T-helper 2 cell (primary cell): ENCODE results near the gene CTRL.
A peak's percentile ranks its signal among the peaks of the same experiment; 100 is the strongest.

Experiments
- DNase-seq, 5 experiments: peaks; one replicate each; pipeline versions ENCODE4 v3.0.0 to v3.0.0-alpha.2; 2012 to 2022

Gene CTRL

DNA sequence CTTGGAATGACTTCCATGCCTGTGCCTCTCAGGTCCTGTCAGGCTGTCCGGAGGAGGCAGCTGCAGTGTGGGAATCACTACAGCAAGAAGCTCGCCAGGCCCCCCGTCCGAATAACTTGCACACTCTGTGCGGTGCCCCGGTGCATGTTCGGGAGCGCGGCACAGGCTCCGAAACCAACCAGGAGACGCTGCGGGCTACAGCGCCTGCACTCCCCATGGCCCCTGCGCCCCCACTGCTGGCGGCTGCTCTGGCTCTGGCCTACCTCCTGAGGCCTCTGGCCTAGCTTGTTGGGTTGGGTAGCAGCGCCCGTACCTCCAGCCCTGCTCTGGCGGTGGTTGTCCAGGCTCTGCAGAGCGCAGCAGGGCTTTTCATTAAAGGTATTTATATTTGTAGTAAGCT lies 45.7 kb downstream of the CTRL start:
- no peak for DNase-seq

DNA sequence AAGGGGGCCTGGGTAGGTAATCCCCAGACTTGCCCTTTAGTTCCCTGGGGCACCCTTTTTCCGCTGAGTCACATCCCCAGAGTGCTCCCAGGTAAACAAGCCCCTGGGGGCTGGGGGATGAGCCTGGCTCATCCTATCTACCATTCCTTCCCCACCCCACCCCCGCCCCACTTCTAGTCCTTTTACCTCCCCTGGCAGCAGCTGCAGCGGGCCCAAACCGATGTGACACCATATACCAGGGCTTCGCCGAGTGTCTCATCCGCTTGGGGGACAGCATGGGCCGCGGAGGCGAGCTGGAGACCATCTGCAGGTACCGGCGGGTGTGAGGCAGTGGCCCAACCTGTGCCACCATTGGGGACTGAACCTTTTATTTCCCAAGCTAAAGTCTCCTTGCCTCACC lies 46.1 kb downstream of the CTRL start:
- DNase-seq: no peak

DNA sequence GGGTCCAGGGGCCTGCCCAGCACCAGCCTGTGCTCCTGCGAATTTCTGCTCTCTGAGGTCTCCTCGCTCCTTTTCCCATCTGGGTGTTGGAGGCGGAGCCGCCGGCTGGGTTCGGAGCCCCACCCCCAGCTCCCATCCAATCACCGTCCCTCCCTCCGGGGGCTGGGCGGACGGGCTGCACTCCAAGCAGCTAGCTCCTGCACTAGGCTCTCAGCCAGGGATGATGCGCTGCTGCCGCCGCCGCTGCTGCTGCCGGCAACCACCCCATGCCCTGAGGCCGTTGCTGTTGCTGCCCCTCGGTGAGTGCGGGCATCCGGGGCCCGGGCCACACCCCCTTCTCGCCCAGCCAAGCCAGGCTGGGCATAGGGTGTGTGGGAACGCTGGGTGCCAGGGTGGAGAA lies 47.0 kb downstream of the CTRL start, which contains the start of gene NRN1L:
NRN1L (plus strand) TSS at position 202 of the 400 bp plus-strand sequence; CDS start at position 221, 19 bp downstream.
- no peak for DNase-seq

DNA sequence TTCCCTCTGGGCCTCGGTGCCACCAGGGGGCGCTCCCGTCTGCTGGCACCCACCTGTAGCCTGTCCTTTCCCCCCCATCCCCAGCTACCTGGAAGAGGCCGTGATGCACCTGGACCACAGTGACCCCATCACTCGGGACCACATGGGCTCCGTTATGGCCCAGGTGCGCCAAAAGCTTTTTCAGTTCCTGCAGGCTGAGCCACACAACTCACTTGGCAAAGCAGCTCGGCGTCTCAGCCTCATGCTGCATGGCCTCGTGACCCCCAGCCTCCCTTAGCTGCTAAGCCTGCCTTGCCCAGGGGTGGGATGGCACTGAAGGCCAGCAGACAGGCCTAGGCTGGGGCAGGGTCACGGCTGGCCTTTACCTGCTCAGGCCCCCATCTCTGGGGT lies 47.8 kb downstream of the CTRL start:
- DNase-seq: peak; percentile 51 to 67 (median 57)

DNA sequence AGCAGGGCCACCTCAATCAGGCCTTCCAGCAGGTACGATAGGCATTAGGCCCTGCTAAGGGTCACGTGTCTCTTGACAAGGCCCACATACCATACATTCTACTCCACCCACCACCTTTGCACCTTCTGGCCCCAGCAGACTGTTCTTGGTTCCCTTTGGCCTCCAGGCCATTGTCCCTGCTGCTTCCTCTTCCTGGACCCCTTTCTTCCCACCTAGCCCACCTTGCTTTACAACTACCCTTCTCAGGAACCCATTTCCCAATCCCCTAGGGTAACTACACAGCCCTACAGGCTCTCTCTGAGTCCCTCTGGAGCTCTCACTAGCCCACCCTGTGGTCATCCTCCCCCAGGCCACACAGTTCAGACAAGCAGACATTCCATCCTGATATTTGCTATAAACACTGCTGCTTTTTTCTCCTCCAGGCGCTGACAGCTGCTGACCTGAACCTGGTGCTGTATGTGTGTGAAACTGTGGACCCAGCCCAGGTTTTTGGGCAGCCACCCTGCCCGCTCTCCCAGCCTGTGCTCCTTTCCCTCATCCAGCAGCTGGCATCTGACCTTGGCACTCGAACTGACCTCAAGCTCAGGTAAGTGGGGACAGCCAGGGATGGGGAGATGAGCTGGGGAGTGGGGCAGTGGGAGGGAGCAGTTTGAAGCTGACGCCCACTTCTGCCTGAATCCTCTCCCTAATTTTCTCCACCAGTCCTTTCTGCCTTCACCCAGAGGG lies 48.4 kb downstream of the CTRL start:
- no peak for DNase-seq

DNA sequence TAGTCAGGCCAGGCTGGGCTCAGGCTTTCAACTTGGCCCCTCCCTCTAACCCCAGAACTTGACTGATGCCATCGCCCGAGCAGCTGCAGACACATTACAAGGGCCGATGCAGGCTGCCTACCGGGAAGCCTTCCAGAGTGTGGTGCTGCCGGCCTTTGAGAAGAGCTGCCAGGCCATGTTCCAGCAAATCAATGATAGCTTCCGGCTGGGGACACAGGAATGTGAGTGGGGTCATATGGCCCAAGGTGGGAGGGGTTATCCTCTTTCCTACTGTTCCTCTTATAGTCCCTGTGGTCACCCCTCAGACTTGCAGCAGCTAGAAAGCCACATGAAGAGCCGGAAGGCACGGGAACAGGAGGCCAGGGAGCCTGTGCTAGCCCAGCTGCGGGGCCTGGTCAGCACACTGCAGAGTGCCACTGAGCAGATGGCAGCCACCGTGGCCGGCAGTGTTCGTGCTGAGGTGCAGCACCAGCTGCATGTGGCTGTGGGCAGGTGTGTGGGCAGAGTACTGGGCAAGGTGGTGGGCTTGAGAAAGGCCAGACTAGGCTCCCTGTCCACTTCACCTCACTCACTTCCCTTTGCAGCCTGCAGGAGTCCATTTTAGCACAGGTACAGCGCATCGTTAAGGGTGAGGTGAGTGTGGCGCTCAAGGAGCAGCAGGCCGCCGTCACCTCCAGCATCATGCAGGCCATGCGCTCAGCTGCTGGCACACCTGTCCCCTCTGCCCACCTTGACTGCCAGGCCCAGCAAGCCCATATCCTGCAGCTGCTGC lies 49.1 kb downstream of the CTRL start:
- no peak for DNase-seq

DNA sequence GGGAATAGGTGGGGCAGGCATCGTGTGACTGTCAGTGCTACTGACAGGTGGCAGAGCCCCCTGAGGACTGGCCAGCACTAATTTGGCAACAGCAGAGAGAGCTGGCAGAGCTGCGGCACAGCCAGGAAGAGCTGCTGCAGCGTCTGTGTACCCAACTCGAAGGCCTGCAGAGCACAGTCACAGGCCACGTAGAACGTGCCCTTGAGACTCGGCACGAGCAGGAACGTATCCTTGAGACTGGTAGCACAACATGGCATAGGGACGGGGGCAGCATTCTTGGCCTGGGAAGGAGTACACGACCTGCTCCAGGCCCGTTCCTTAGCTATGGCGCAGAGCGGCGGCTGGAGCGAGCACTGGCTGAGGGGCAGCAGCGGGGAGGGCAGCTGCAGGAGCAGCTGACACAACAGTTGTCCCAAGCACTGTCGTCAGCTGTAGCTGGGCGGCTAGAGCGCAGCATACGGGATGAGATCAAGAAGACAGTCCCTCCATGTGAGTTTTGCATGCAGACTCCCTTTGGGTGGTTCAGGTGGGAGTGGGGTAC lies 50.0 kb downstream of the CTRL start:
- DNase-seq: no peak

DNA sequence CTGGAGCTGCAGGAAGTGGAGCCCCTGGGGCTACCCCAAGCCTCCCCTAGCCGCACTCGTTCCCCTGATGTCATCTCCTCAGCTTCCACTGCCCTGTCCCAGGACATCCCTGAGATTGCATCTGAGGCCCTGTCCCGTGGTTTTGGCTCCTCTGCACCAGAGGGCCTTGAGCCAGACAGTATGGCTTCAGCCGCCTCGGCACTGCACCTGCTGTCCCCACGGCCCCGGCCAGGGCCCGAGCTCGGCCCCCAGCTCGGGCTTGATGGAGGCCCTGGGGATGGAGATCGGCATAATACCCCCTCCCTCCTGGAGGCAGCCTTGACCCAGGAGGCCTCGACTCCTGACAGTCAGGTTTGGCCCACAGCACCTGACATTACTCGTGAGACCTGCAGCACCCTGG lies 51.1 kb downstream of the CTRL start:
- no peak for DNase-seq

DNA sequence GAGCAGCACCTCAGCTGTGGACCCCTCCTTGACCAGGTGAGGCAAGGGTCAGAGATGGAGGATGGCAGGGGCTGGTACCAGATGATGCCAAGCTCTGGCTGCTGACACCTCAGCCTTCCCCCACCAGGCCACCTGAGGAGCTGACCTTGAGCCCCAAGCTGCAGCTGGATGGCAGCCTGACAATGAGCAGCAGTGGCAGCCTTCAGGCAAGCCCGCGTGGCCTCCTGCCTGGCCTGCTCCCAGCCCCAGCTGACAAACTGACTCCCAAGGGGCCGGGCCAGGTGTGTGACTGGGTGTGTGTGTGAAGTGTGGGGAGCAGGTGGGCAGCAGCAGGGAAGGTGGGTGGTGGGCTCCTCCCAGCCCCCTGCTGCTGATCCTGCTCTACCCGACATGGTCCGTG lies 51.7 kb downstream of the CTRL start:
- no peak for DNase-seq
